ENCODE measurements around the gene LIN52. TPM values are rescaled to one million over a fixed set of nuclear protein-coding genes. Genes with fewer than 3 reads are reported as not detected.

Gene LIN52
- polyA plus RNA-seq, 3 donors: 2.9 to 7.2 (median 4.8) TPM

DNA sequence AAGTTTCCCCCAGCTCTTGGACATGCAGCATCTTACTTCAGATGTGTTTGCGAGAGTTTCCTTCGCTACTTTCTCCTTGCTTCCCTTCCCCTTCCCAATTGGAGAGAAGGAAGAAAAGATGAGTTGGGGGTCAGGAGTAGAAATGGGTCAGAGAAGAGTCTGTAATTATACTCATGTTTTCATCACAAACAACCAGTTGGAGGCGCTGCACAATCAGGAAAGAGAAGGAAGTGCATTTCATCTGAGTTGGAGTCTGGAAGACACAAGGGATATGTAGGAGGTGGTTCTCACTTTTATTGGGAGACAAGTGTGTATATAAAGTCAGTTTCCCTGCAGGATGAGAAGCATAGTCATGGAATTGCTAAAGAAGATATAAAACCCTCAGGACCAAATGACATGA is 123.2 kb downstream of the LIN52 start:
- H3K79me2 ChIP-seq (ENCODE audit: insufficient read depth, low read length): no peaks in the 10 kb centered on the region
- Mint-ChIP-seq H3K27me3 (ENCODE audit: low read depth in 3 of 3) (peaks cover 8 to 12% (median 10%) of the 10 kb centered on the region in 3 donors), H3K4me1 (peaks cover 8% of the 10 kb centered on the region), H3K27ac (no peak overlapping the region), H3K36me3 (peaks cover 7 to 10% of the 10 kb centered on the region in 2 donors), H3K9me3 (no peaks in the 10 kb centered on the region), H3K4me3 (no peak overlapping the region)
- DNase-seq: no peak
- H2AFZ ChIP-seq (ENCODE audit: insufficient read depth, low read depth, low read length, poor library complexity, severe bottlenecking): no peak overlapping the region
- no peak overlapping the region for H3K4me2 ChIP-seq (replicated peaks; ENCODE audit: extremely low read depth, low read length, poor library complexity, severe bottlenecking)
- intact Hi-C loops (cut with micrococcal nuclease): no loop called here
- no peaks in the 10 kb centered on the region for H3K27me3 ChIP-seq (ENCODE audit: control insufficient read depth in 2 of 2, insufficient read depth in 2 of 2, low read length in 2 of 2)
- peaks cover 0 to 2% of the 10 kb centered on the region in 2 donors for H3K4me1 ChIP-seq (ENCODE audit: control insufficient read depth in 1 of 2, insufficient read depth in 2 of 2, low read length in 2 of 2)
- no peak overlapping the region for H3K9ac ChIP-seq (ENCODE audit: insufficient read depth, low read length, poor library complexity, severe bottlenecking)
- H3K4me3 ChIP-seq (replicated peaks in 1 of 3; ENCODE audit: low read depth in 2 of 3, low read length in 3 of 3): no peak overlapping the region
- TF ChIP-seq CTCF (IDR thresholded peaks at IDR 0.05): no peak
- no peak overlapping the region for H3K27ac ChIP-seq (ENCODE audit: low read depth in 1 of 2, low read length in 2 of 2)
- no peaks in the 10 kb centered on the region for H4K20me1 ChIP-seq (ENCODE audit: insufficient read depth, low read length)
- peaks cover 4 to 8% of the 10 kb centered on the region in 2 donors for H3K36me3 ChIP-seq (replicated peaks in 1 of 2; ENCODE audit: control insufficient read depth in 1 of 2, insufficient read depth in 2 of 2, low read length in 2 of 2)
- no CpG with 5 or more reads among the region's 3 CpGs for WGBS (ENCODE audit: insufficient coverage)
- no peaks in the 10 kb centered on the region for H3K9me3 ChIP-seq (replicated peaks in 1 of 2; ENCODE audit: control insufficient read depth in 1 of 2, insufficient read depth in 1 of 2, low read length in 2 of 2)

DNA sequence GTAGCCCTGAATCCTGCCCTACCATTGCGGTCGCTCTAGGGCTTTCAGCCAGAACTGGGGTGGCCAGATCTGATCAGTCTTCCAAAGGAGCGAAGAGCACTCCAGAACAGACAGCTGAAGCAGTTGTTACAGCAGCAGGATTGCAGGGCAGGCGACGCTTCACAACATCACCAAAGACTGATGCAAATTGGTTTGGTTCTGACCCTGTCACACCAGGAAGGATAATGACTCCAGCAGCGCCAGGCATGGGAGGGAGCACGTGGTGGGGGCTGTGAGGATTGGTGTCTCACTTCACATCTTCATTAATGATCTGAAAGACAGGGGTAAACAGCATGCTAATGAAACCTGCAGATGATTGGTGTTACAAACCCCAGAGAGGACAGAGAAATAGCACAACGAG is 123.9 kb downstream of the LIN52 start:
- Mint-ChIP-seq H3K4me3 (peak overlapping the region in 1 of 2 donors; percentile 17), H3K27ac (no peak overlapping the region), H3K4me1 (peaks cover 8% of the 10 kb centered on the region), H3K9me3 (no peaks in the 10 kb centered on the region), H3K36me3 (peaks cover under 1 to 6% of the 10 kb centered on the region in 2 donors), H3K27me3 (ENCODE audit: low read depth in 3 of 3) (peaks cover 8 to 10% (median 9%) of the 10 kb centered on the region in 3 donors)
- Histone ChIP-seq H3K4me1 (ENCODE audit: control insufficient read depth in 1 of 2, insufficient read depth in 2 of 2, low read length in 2 of 2) (peaks cover 0 to 2% of the 10 kb centered on the region in 2 donors), H2AFZ (ENCODE audit: insufficient read depth, low read depth, low read length, poor library complexity, severe bottlenecking) (no peak overlapping the region), H3K4me2 (replicated peaks; ENCODE audit: extremely low read depth, low read length, poor library complexity, severe bottlenecking) (no peak overlapping the region), H3K9ac (ENCODE audit: insufficient read depth, low read length, poor library complexity, severe bottlenecking) (no peak overlapping the region), H3K27ac (ENCODE audit: low read depth in 1 of 2, low read length in 2 of 2) (no peak overlapping the region), H3K79me2 (ENCODE audit: insufficient read depth, low read length) (no peaks in the 10 kb centered on the region), H3K27me3 (ENCODE audit: control insufficient read depth in 2 of 2, insufficient read depth in 2 of 2, low read length in 2 of 2) (no peaks in the 10 kb centered on the region), H3K4me3 (replicated peaks in 1 of 3; ENCODE audit: low read depth in 2 of 3, low read length in 3 of 3) (no peak overlapping the region), H3K9me3 (replicated peaks in 1 of 2; ENCODE audit: control insufficient read depth in 1 of 2, insufficient read depth in 1 of 2, low read length in 2 of 2) (no peaks in the 10 kb centered on the region), H4K20me1 (ENCODE audit: insufficient read depth, low read length) (no peaks in the 10 kb centered on the region), H3K36me3 (replicated peaks in 1 of 2; ENCODE audit: control insufficient read depth in 1 of 2, insufficient read depth in 2 of 2, low read length in 2 of 2) (peaks cover 0 to 1% of the 10 kb centered on the region in 2 donors)
- intact Hi-C loops (cut with micrococcal nuclease): no loop called here
- no peak for DNase-seq
- TF ChIP-seq CTCF (IDR thresholded peaks at IDR 0.05): no peak
- WGBS (ENCODE audit: insufficient coverage): 96% methylated on average over 4 of the region's 8 CpGs

Data from CD14-positive monocyte (primary cell).